Measurements from ENCODE around the gene CTSZ.

Gene CTSZ

GRCh38 chr20:59017493-59018231, 10.6 kb upstream of the CTSZ start:
- no peak for TF ChIP-seq EZH2 (IDR thresholded peaks at IDR 0.05; ENCODE audit: borderline replicate concordance, low read length)
- no peak for TF ChIP-seq CTCF (IDR thresholded peaks at IDR 0.05; ENCODE audit: low read length)
- H3K79me2 ChIP-seq (ENCODE audit: insufficient read depth, low read length): no peaks in the 10 kb centered on the region
- 0 out of 2 replicates have a peak overlapping the region, but pooled peaks have one; percentile 42 for H3K4me2 ChIP-seq (ENCODE audit: low read length)
- H3K4me1 ChIP-seq (ENCODE audit: insufficient read depth, low read length, severe bottlenecking): peaks cover 27% of the 10 kb centered on the region
- no peaks in the 10 kb centered on the region for H4K20me1 ChIP-seq (ENCODE audit: insufficient read depth, low read length)
- H3K9me3 ChIP-seq (ENCODE audit: low read length): no peaks in the 10 kb centered on the region
- no peak overlapping the region for H3K4me3 ChIP-seq (ENCODE audit: low read depth, low read length, poor library complexity, severe bottlenecking)
- no peaks in the 10 kb centered on the region for H3K9me2 ChIP-seq (ENCODE audit: low read depth, low read length)
- no peak overlapping the region for H2AFZ ChIP-seq (ENCODE audit: low read length)
- H3F3A ChIP-seq (ENCODE audit: insufficient read depth, low read length): no peaks in the 10 kb centered on the region
- peak overlapping the region; percentile 76 for H3K27ac ChIP-seq (ENCODE audit: low read depth, low read length, poor library complexity, severe bottlenecking)
- H3K36me3 ChIP-seq (ENCODE audit: insufficient read depth, low read length): peaks cover 6% of the 10 kb centered on the region
- H3K27me3 ChIP-seq (ENCODE audit: insufficient read depth, low read length): no peaks in the 10 kb centered on the region
- peak overlapping the region; percentile 8; the same call in 1 of the 2 replicates for H3K9ac ChIP-seq (ENCODE audit: low read length)

GRCh38 chr20:59016795-59017492, 9.9 kb upstream of the CTSZ start:
- no peaks in the 10 kb centered on the region for H3K9me3 ChIP-seq (ENCODE audit: low read length)
- H3K4me3 ChIP-seq (ENCODE audit: low read depth, low read length, poor library complexity, severe bottlenecking): no peak overlapping the region
- H3F3A ChIP-seq (ENCODE audit: insufficient read depth, low read length): no peaks in the 10 kb centered on the region
- H4K20me1 ChIP-seq (ENCODE audit: insufficient read depth, low read length): no peaks in the 10 kb centered on the region
- H3K4me2 ChIP-seq (ENCODE audit: low read length): peak overlapping the region; percentile 42; the same call in 1 of the 2 replicates
- H3K9ac ChIP-seq (ENCODE audit: low read length): peak overlapping the region; percentile 32
- no peaks in the 10 kb centered on the region for H3K9me2 ChIP-seq (ENCODE audit: low read depth, low read length)
- H2AFZ ChIP-seq (ENCODE audit: low read length): no peak overlapping the region
- peak overlapping the region; percentile 76 for H3K27ac ChIP-seq (ENCODE audit: low read depth, low read length, poor library complexity, severe bottlenecking)
- H3K4me1 ChIP-seq (ENCODE audit: insufficient read depth, low read length, severe bottlenecking): peaks cover 27% of the 10 kb centered on the region
- no peaks in the 10 kb centered on the region for H3K27me3 ChIP-seq (ENCODE audit: insufficient read depth, low read length)
- no peaks in the 10 kb centered on the region for H3K36me3 ChIP-seq (ENCODE audit: insufficient read depth, low read length)
- TF ChIP-seq EZH2 (IDR thresholded peaks at IDR 0.05; ENCODE audit: borderline replicate concordance, low read length) (no peak), CTCF (IDR thresholded peaks at IDR 0.05; ENCODE audit: low read length) (no peak)
- no peaks in the 10 kb centered on the region for H3K79me2 ChIP-seq (ENCODE audit: insufficient read depth, low read length)

- Histone ChIP-seq H3K27me3 (ENCODE audit: insufficient read depth, low read length) (no peaks in the 10 kb centered on the region), H3K27ac (ENCODE audit: low read depth, low read length, poor library complexity, severe bottlenecking) (peak overlapping the region; percentile 76), H3K9me3 (ENCODE audit: low read length) (no peaks in the 10 kb centered on the region), H3K4me1 (ENCODE audit: insufficient read depth, low read length, severe bottlenecking) (peaks cover 27% of the 10 kb centered on the region), H3K4me2 (ENCODE audit: low read length) (peak overlapping the region; percentile 42; the same call in 1 of the 2 replicates), H2AFZ (ENCODE audit: low read length) (no peak overlapping the region), H3K4me3 (ENCODE audit: low read depth, low read length, poor library complexity, severe bottlenecking) (no peak overlapping the region), H3K36me3 (ENCODE audit: insufficient read depth, low read length) (no peaks in the 10 kb centered on the region), H3K79me2 (ENCODE audit: insufficient read depth, low read length) (no peaks in the 10 kb centered on the region), H3F3A (ENCODE audit: insufficient read depth, low read length) (no peaks in the 10 kb centered on the region), H3K9ac (ENCODE audit: low read length) (peak overlapping the region; percentile 32), H3K9me2 (ENCODE audit: low read depth, low read length) (no peaks in the 10 kb centered on the region), H4K20me1 (ENCODE audit: insufficient read depth, low read length) (no peaks in the 10 kb centered on the region)
- TF ChIP-seq CTCF (IDR thresholded peaks at IDR 0.05; ENCODE audit: low read length): no peak
- TF ChIP-seq EZH2 (IDR thresholded peaks at IDR 0.05; ENCODE audit: borderline replicate concordance, low read length): no peak
Measured at GRCh38 chr20:59015812-59016711, 9.0 kb upstream of the CTSZ start.
